Mucosa of rectum (tissue), 2 donors: ENCODE data around the gene CADPS2.
"Not testable (repeated sequence)": the region's sequence is repeated elsewhere in the genome, so short reads cannot be mapped to it uniquely, and the experiment has no call there.

Experiments used
- H3K27ac ChIP-seq, 2 donors: one replicate each; pipeline ENCODE4 v1.7.0; 2013; ENCODE audit warnings: inconsistent platforms in 2 of 2, low read depth in 2 of 2, low read length in 2 of 2
- H3K27me3 ChIP-seq, 2 donors: one replicate each; pipeline ENCODE4 v1.7.0; 2013; ENCODE audit warnings: low read length in 2 of 2; ENCODE audit not compliant: control insufficient read depth in 2 of 2, insufficient read depth in 2 of 2
- H3K36me3 ChIP-seq, 2 donors: one replicate each; pipeline ENCODE4 v1.7.0; 2013; ENCODE audit warnings: low read length in 2 of 2; ENCODE audit not compliant: control insufficient read depth in 2 of 2, insufficient read depth in 2 of 2
- H3K4me1 ChIP-seq, 2 donors: one replicate each; pipeline ENCODE4 v1.7.0; 2013; ENCODE audit warnings: low read length in 2 of 2, mild to moderate bottlenecking in 1 of 2; ENCODE audit not compliant: control insufficient read depth in 2 of 2, insufficient read depth in 2 of 2
- H3K4me3 ChIP-seq, 2 donors: one replicate each; pipeline ENCODE4 v1.7.0; 2013; ENCODE audit warnings: low read length in 2 of 2
- H3K9ac ChIP-seq, 2 donors: one replicate each; pipeline ENCODE4 v1.7.0; 2013; ENCODE audit warnings: low read length in 2 of 2, low read depth in 1 of 2, mild to moderate bottlenecking in 1 of 2
- H3K9me3 ChIP-seq, 2 donors: one replicate each; pipeline ENCODE4 v1.7.0; 2013; ENCODE audit warnings: low read length in 2 of 2; ENCODE audit not compliant: control insufficient read depth in 2 of 2
- donor health status: healthy.
- donor health status: Normal muscosa, but diverticular disease.

The CADPS2 gene

DNA sequence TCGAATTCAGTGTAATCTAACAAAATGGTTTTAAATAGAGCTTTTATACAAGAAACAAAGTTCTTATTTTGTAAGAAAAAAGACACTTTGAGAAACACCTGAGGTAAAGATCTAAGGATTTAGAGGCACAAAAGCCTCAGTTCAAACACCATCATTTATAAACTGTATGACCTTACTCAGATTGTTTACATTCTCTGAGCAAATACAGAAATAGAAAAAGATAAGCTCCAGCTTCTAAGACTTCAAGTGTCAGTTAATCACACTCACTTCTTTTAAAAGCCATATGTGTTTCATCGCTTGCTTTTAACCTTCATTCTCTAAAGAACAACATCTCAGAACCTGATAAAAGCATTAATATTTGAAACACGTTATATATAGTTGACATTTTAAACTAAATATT is 27.9 kb downstream of the CADPS2 start:
- H3K36me3 ChIP-seq = no peaks in the 10 kb centered on the region
- H3K27me3 ChIP-seq = no peaks in the 10 kb centered on the region
- H3K9me3 ChIP-seq = no peaks in the 10 kb centered on the region
- H3K9ac ChIP-seq = no peak overlapping the region
- H3K4me1 ChIP-seq = no peaks in the 10 kb centered on the region
- no peak overlapping the region for H3K27ac ChIP-seq
- H3K4me3 ChIP-seq = no peak overlapping the region

GRCh38 chr7:122850528-122850927 is 35.7 kb downstream of the CADPS2 start:
- no peaks in the 10 kb centered on the region for H3K36me3 ChIP-seq
- no peaks in the 10 kb centered on the region for H3K9me3 ChIP-seq
- H3K27ac ChIP-seq = no peak overlapping the region
- no peak overlapping the region for H3K9ac ChIP-seq
- no peaks in the 10 kb centered on the region for H3K27me3 ChIP-seq
- no peak overlapping the region for H3K4me3 ChIP-seq
- no peaks in the 10 kb centered on the region for H3K4me1 ChIP-seq

GRCh38 chr7:122849957-122850328 is 36.3 kb downstream of the CADPS2 start:
- H3K4me3 ChIP-seq = no peak overlapping the region
- H3K36me3 ChIP-seq = no peaks in the 10 kb centered on the region
- H3K9me3 ChIP-seq = no peaks in the 10 kb centered on the region
- H3K27ac ChIP-seq = no peak overlapping the region
- H3K27me3 ChIP-seq = no peaks in the 10 kb centered on the region
- H3K4me1 ChIP-seq = no peaks in the 10 kb centered on the region
- no peak overlapping the region for H3K9ac ChIP-seq

DNA sequence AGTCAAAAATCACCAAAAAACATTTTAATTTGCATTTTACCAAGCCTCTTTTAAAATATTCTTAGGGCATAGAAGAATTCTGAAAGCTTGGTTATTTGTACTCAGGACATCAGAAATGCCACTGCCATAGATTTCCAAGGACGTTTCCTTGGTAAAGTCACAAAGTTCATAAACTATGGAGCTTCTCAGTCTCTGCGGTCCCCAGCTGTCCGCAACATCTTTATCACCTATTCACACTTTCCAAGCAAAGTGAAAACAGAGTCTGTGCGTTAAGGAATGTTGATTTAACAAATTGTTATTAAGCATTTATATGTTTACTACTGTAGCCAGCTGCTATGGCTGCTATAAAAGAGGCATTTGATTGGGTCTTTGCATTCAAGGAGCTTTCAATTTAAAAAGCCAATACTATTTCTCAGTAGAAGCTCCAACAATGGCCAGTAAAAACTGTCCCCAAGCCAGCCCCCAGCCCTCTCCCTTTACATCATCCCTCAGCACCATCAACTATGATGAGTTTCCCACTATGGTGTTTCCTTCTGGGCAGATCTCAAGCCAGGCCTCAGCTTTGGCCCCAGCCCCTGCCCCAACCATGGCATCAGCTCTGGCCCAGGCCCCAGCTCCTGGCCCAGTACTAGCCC is 36.8 kb downstream of the CADPS2 start:
- H3K9ac ChIP-seq = no peak overlapping the region
- H3K4me3 ChIP-seq = no peak overlapping the region
- no peaks in the 10 kb centered on the region for H3K36me3 ChIP-seq
- no peaks in the 10 kb centered on the region for H3K27me3 ChIP-seq
- no peaks in the 10 kb centered on the region for H3K9me3 ChIP-seq
- no peaks in the 10 kb centered on the region for H3K4me1 ChIP-seq
- no peak overlapping the region for H3K27ac ChIP-seq

DNA sequence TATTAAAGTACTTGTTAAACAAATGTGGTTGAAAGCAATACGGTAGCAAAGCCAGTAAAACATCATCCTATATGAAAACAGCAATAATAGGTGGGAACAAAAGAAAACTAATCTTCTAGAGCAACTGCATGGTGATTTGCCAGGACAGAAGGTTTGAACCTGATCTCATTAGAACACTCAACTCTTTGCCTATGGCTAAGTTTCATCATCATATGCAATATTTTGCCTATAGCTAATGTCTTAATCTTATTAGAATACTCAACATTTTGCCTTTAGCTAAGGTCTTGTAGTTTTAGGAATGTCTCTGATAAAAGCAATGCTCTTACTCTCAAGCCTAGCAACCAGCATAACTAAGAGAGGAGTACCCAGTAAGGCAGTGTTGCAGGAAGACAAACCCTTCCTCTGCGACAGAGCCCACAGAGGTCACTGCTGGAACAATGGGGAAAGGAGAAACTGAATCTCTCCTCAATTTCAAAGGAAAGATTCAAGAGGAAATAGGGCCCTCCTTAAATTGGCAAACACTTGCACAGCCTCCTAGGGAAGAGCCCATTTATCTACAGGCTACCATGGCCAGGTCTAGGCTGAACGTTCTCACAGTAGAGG is 38.3 kb downstream of the CADPS2 start:
- Histone ChIP-seq H3K9me3 (no peaks in the 10 kb centered on the region), H3K27me3 (no peaks in the 10 kb centered on the region), H3K36me3 (no peaks in the 10 kb centered on the region), H3K4me3 (no peak overlapping the region), H3K27ac (no peak overlapping the region), H3K4me1 (no peaks in the 10 kb centered on the region), H3K9ac (no peak overlapping the region)

DNA sequence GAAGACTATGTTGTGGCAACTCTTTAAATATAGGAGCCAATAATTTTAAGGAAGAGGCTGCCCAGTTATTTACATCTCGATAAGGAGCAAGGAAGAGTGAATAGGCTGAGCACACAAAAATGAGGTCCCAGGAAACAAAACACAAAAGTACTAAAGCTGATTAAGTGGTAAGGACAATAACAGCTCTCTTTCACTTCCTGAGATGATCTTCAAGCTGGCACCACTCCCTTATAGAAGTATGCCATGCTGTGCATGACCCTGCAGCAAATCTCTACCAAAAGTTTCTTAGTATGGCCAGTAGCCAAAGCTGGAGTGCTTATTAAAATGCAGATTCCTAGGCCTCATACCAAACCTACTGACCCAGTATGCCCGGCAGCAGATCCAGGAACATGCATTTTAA is 39.7 kb downstream of the CADPS2 start:
- H3K27ac ChIP-seq = no peak overlapping the region

GRCh38 chr7:122845286-122845685 is 41.0 kb downstream of the CADPS2 start:
- Histone ChIP-seq H3K4me1 (no peaks in the 10 kb centered on the region), H3K27me3 (no peaks in the 10 kb centered on the region), H3K36me3 (no peaks in the 10 kb centered on the region), H3K4me3 (no peak overlapping the region), H3K9me3 (no peaks in the 10 kb centered on the region), H3K27ac (no peak overlapping the region), H3K9ac (no peak overlapping the region)

More for the DNA sequence above, 39.7 kb downstream of the CADPS2 start:
- H3K27me3 ChIP-seq = no peaks in the 10 kb centered on the region
- H3K36me3 ChIP-seq = no peaks in the 10 kb centered on the region
- no peaks in the 10 kb centered on the region for H3K9me3 ChIP-seq
- H3K4me1 ChIP-seq = no peaks in the 10 kb centered on the region
- no peak overlapping the region for H3K4me3 ChIP-seq
- no peak overlapping the region for H3K9ac ChIP-seq

DNA sequence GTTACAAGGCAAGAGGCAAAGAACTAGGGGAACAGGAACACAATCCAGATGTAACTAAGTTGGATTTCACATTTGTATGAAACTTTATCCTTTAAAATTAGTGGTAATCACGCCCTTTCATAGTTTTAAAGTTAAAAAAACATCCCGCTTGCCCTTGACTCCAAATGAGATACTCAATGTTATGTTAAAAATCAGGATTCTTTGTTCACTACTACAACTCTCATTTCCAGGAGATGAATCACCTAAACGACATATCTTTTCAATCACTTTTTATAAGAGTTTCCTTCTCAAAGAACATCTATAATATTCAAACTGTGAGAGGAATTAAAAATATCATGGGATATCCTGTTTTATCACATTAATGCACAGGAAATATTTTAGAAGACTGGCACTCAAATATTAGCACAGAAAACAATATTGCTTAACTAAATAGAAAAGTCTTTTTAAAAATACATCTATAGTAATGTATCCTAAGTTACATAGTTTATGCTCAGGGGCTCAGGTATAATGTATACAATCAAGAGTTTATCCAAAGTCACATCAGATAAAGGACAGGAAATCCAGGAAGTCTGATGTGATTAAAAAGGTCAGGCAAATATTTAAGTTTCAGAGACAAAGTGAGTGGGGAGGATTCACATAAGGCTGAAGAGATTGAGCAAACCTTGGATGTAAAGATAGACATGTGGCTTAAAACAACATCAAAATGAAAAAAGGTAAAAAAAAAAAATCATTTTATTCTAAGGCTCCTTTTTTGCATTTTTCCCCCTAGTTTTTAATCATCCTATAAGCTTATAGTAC is 41.9 kb downstream of the CADPS2 start:
- no peak overlapping the region for H3K4me3 ChIP-seq
- H3K9me3 ChIP-seq = no peaks in the 10 kb centered on the region
- no peaks in the 10 kb centered on the region for H3K4me1 ChIP-seq
- H3K27ac ChIP-seq = no peak overlapping the region
- no peaks in the 10 kb centered on the region for H3K36me3 ChIP-seq
- no peak overlapping the region for H3K9ac ChIP-seq
- no peaks in the 10 kb centered on the region for H3K27me3 ChIP-seq

DNA sequence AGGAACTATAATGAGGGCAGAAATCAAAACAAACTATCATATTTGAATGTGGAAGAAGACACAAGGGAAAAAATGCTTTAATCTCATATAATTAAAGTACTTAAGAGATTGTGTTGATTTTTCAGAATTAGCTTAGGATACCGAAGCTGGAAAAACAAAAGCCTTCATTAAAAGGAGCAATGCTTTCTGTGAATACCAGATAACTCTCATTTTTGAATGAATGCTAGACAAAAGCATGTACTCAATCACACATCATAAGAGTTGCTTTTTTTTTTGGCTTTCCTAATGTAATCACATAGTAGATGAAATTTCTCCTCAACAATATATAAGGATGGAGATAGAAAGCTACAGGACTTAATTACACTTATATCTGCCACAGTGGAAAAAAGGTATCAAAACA is 43.3 kb downstream of the CADPS2 start:
- Histone ChIP-seq H3K27me3 (no peaks in the 10 kb centered on the region), H3K9ac (no peak overlapping the region), H3K27ac (no peak overlapping the region), H3K4me3 (no peak overlapping the region), H3K9me3 (no peaks in the 10 kb centered on the region), H3K4me1 (no peaks in the 10 kb centered on the region), H3K36me3 (no peaks in the 10 kb centered on the region)

GRCh38 chr7:122836286-122836685 is 50.0 kb downstream of the CADPS2 start:
- not testable (repeated sequence) for H3K4me1 ChIP-seq, H3K9me3 ChIP-seq, H3K9ac ChIP-seq, H3K27me3 ChIP-seq, H3K27ac ChIP-seq, H3K4me3 ChIP-seq, H3K36me3 ChIP-seq
